Choroid plexus epithelial cell (primary cell): ENCODE measurements around the gene CENPC.
A peak's percentile ranks its signal among the peaks of the same experiment; 100 is the strongest.

Experiments
- DNase-seq: peaks from one replicate; pipeline ENCODE4 v3.0.0-alpha.2; 2010; ENCODE audit warnings: low read depth
- H3K4me3 ChIP-seq: 2 replicates; pipeline ENCODE4 v1.5.1; 2011; ENCODE audit warnings: low read depth, mild to moderate bottlenecking, control low read depth, low read length, moderate library complexity
- TF ChIP-seq, protein P1 (sequence below): conservative IDR thresholded peaks from 2 replicates; pipeline ENCODE4 v1.5.1; 2011; ENCODE audit warnings: low read depth, mild to moderate bottlenecking, control low read depth, inconsistent platforms, low read length, moderate library complexity

CENPC gene

DNA sequence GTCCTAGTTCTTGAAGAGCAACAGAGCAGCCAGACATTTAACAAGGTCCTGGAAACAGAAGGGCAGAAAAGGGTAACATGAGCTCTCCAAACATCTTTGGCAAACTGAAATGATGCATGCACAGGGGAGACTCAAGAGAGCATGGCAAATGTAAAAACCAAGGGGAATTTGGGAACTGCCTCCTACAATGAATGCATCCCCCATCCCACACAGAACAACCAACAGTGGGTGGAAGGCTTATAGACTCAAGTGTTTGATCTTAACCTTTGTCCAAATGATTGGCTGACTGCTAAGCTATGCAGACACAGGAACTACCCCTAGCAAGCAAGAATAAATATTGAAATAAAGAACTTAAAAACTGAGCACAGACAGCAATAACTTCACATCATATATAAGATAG, 74.4 kb downstream of the CENPC start:
- H3K4me3 ChIP-seq, result no peak overlapping the region
- TF ChIP-seq, protein P1, sequence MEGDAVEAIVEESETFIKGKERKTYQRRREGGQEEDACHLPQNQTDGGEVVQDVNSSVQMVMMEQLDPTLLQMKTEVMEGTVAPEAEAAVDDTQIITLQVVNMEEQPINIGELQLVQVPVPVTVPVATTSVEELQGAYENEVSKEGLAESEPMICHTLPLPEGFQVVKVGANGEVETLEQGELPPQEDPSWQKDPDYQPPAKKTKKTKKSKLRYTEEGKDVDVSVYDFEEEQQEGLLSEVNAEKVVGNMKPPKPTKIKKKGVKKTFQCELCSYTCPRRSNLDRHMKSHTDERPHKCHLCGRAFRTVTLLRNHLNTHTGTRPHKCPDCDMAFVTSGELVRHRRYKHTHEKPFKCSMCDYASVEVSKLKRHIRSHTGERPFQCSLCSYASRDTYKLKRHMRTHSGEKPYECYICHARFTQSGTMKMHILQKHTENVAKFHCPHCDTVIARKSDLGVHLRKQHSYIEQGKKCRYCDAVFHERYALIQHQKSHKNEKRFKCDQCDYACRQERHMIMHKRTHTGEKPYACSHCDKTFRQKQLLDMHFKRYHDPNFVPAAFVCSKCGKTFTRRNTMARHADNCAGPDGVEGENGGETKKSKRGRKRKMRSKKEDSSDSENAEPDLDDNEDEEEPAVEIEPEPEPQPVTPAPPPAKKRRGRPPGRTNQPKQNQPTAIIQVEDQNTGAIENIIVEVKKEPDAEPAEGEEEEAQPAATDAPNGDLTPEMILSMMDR, result no peak
- no peak for DNase-seq

DNA sequence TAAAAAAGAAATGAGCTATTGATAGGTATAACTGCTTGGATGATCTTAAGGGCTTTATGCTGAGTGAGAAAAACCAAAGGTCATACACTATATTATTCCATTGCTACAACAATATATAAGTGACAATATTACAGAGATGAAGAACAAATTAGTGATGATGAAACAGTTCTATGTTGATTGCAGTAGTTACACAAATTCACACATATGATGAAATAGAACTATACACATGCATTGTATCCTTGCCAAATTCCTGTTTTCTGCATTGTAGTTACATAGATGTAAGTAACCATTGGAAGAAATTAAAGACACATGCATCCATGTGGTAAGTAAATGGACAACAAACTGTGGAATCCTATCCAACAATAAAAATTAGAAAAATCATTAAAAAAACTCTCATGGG, 76.5 kb downstream of the CENPC start:
- H3K4me3 ChIP-seq, result no peak overlapping the region
- DNase-seq, result no peak
- TF ChIP-seq, protein P1, result no peak

DNA sequence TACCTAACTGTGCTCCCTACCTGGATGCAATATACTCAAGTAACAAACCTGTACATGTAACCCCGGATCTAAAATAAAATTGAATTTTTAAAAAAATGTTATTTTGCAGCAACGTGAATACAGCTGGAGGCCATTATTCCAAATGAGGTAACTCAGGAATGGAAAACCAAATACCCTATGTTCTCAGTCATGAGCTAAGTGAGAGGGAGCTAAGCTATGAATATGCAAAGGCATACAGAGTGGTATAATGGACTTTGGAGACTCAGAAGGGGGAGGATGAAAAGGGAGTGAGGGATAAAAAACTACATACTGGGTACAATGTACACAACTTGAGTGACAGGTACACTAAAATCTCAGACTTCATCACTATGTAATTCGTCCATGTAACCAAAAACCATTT, 78.6 kb downstream of the CENPC start:
- TF ChIP-seq, protein P1, result no peak
- DNase-seq, result no peak
- no peak overlapping the region for H3K4me3 ChIP-seq

DNA sequence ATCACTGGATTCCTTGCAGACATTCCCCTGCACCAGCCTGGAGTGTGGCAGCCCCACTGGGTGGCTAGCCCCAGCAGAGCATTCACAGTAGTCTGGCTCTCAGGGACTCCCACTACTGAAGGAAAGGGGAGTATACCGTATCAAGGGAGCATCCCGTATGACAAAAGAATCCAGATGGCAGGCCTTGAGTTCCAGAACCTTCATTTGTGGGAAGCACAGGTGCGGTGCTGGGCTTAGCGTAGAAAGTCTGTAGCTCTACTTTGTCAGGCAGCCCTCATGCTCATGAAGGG, 79.6 kb downstream of the CENPC start:
- TF ChIP-seq, protein P1, result no peak
- no peak for DNase-seq

DNA sequence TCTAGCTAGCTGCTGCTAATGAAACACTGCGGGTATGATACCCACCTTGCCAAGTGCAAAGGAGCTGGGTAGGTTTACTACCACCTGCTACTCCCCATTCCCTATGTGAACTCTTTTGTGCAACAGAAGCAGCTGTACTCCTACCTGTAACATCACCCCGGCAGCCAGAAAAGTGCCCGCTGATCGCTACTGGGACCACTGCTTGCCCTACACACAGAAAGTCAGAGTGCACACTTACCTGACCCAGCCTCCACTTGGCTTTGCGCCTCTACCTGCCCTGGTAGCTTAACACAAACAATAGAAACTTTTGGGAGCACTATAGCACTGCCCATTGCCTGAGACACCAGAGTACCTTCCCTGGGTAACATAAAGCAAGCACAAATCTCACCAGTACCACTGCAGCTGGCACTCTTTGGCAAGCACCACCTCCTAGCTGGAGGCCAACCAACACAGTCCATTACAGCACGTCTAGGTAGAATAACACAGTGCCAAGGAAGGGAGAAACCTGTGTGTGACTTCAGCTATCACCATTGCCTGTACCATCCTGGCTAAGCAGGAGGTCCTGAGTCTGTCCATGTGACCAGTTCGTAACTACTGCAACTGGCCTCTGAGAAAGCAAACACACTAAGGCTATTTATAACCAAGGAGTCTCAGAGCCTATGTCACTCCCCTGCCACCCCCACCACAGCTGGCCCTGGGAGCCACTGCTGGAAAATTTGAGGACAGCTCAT, 80.1 kb downstream of the CENPC start:
- peak; percentile 15 for DNase-seq
- H3K4me3 ChIP-seq, result no peak overlapping the region
- TF ChIP-seq, protein P1, result no peak

More for the DNA sequence above, 79.6 kb downstream of the CENPC start:
- no peak overlapping the region for H3K4me3 ChIP-seq

DNA sequence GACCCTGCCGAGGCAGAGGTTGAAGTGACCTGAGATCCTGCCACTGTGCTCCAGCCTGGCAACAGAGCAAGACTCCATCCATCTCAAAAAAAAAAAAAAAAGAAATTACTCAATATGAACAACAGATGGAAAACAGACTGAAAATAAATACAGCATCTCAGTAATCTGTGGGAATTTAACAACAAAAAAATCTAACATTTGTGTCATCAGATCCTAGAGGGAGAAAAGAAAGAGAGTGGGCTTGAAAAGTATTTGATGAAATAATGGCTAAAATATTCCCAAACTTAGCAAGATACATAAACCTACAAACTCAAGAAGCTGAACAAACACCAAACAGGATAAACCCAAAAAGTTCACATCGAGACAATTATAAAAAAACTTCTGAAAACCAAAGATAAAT, 84.7 kb downstream of the CENPC start:
- DNase-seq, result no peak
- TF ChIP-seq, protein P1, result no peak
- no peak overlapping the region for H3K4me3 ChIP-seq

DNA sequence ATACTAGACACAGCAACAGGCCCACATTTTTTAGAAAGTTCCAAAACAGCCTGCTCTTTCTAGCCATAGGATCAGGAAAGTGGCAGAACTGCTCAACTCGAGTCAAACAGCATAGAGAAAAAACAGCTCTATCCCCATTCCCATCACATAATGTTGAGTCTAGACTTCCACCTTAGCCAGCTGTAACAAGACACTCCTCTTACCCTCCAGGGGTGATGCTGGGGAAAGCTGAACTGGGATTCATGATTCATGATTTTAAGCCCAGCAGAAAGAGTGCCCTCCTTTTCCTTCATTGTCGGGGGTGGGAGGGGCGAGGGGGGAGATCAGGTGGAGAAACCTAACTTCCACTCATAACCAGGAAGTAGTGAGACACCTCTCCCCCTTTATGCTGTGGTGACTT, 86.1 kb downstream of the CENPC start:
- no peak for DNase-seq
- TF ChIP-seq, protein P1, result no peak
- no peak overlapping the region for H3K4me3 ChIP-seq
